Uterus (tissue), 4 donors: ENCODE measurements around the gene NOLC1. TPM values are rescaled to one million over a fixed set of nuclear protein-coding genes. Genes with fewer than 3 reads are reported as not detected.

Experiments used
- DNase-seq, 2 donors: peaks; one replicate each; pipeline ENCODE4 v3.0.0-alpha.2; 2019 to 2020
- H3K27ac ChIP-seq, 2 donors: fragments of 200-600 bp; sonication (generic); 1 replicate in 1 of 2; 2 replicates in 1 of 2; pipeline ENCODE4 v1.5.1; 2016 to 2018
- H3K27me3 ChIP-seq, 2 donors: fragments of 200-600 bp; sonication (generic); one replicate each; pipeline ENCODE4 v1.5.1; 2018 to 2019; ENCODE audit warnings: control low read depth in 1 of 2
- H3K36me3 ChIP-seq, 2 donors: fragments of 200-600 bp; sonication (generic); one replicate each; pipeline ENCODE4 v1.5.1; 2019; ENCODE audit warnings: control low read depth in 1 of 2
- H3K4me1 ChIP-seq, 2 donors: fragments of 200-600 bp; sonication (generic); one replicate each; pipeline ENCODE4 v1.5.1; 2018 to 2019; ENCODE audit warnings: control low read depth in 1 of 2
- H3K4me3 ChIP-seq, 2 donors: fragments of 200-600 bp; sonication (generic); 1 replicate in 1 of 2; 2 replicates in 1 of 2; pipeline ENCODE4 v1.5.1; 2018 to 2019; ENCODE audit warnings: mild to moderate bottlenecking in 1 of 2
- H3K9me3 ChIP-seq, 2 donors: fragments of 200-600 bp; sonication (generic); one replicate each; pipeline ENCODE4 v1.5.1; 2019; ENCODE audit warnings: control low read depth in 1 of 2
- POLR2A ChIP-seq, 2 donors: fragments of 450-650 bp; IDR thresholded peaks; one replicate each; pipeline ENCODE4 v1.6.1; 2016; ENCODE audit warnings: antibody characterized with exemption in 2 of 2, mild to moderate bottlenecking in 1 of 2, moderate library complexity in 1 of 2
- intact Hi-C: fragments of 100-400 bp; cut with DNase I; formaldehyde crosslinking; loops from one replicate; pipeline ENCODE4 v1.15.1; 2023; ENCODE audit warnings: low total_unique reads
- total RNA-seq, 4 donors: library from RNA; depleted of rRNA in 3 of 4; stranded (reverse); fragments of >200 nt in 3 of 4; gene quantifications; one replicate each; pipeline versions ENCODE4 v1.1.0 to v1.2.4, GENCODE V29; 2014 to 2023
- TF ChIP-seq, protein P1 (sequence below), 4 experiments: fragments of 200-600 bp in 2 of 4; fragments of 450-650 bp in 2 of 4; sonication (generic) in 2 of 4; IDR thresholded peaks; one replicate each; pipeline ENCODE4 v1.5.1; 2016 to 2019; ENCODE audit warnings: antibody characterized with exemption in 4 of 4, mild to moderate bottlenecking in 2 of 4, moderate library complexity in 1 of 4
- donor health status: DM: yes; HTN: yes; CAD: no.

Gene NOLC1
- total RNA-seq, 4 donors from 2014 or later: 15.4 to 54.0 (median 27.4) TPM

GRCh38 chr10:102146971-102147428 lies 5.2 kb upstream of the NOLC1 start:
- TF ChIP-seq POLR2A (IDR thresholded peaks at IDR 0.05): no peak
- TF ChIP-seq, protein P1, sequence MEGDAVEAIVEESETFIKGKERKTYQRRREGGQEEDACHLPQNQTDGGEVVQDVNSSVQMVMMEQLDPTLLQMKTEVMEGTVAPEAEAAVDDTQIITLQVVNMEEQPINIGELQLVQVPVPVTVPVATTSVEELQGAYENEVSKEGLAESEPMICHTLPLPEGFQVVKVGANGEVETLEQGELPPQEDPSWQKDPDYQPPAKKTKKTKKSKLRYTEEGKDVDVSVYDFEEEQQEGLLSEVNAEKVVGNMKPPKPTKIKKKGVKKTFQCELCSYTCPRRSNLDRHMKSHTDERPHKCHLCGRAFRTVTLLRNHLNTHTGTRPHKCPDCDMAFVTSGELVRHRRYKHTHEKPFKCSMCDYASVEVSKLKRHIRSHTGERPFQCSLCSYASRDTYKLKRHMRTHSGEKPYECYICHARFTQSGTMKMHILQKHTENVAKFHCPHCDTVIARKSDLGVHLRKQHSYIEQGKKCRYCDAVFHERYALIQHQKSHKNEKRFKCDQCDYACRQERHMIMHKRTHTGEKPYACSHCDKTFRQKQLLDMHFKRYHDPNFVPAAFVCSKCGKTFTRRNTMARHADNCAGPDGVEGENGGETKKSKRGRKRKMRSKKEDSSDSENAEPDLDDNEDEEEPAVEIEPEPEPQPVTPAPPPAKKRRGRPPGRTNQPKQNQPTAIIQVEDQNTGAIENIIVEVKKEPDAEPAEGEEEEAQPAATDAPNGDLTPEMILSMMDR (IDR thresholded peaks at IDR 0.05): no peak
- intact Hi-C loops: no loop called here
- Histone ChIP-seq H3K27me3 (no peaks in the 10 kb centered on the region), H3K36me3 (no peaks in the 10 kb centered on the region), H3K4me3 (no peak overlapping the region), H3K4me1 (no peaks in the 10 kb centered on the region), H3K9me3 (no peaks in the 10 kb centered on the region), H3K27ac (no peak overlapping the region)
- DNase-seq: no peak

DNA sequence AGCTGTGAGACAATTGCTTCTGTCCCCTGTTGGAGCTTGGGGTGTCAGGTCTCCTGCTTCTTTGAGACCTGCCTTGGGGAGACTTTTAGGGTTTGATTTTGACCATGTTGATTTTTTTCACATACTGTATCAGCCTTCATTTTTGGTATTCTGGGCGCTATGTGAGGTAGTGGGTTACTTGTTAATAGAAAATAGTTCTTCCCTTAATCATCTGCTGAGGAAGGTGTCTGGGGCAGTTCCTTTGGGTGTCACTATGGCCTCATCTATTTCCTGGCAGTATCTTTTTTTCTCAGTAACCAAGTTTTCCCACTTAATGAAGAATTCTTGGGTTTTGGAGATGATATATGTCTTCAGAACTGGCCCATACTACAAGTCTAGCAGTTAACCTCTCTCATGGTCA lies 4.6 kb upstream of the NOLC1 start:
- no peak overlapping the region for H3K4me3 ChIP-seq
- DNase-seq: no peak
- H3K9me3 ChIP-seq: no peaks in the 10 kb centered on the region
- no peaks in the 10 kb centered on the region for H3K4me1 ChIP-seq
- no peaks in the 10 kb centered on the region for H3K27me3 ChIP-seq
- no peaks in the 10 kb centered on the region for H3K36me3 ChIP-seq
- no peak overlapping the region for H3K27ac ChIP-seq
- intact Hi-C loops: no loop called here
- TF ChIP-seq POLR2A (IDR thresholded peaks at IDR 0.05): no peak
- TF ChIP-seq, protein P1 (IDR thresholded peaks at IDR 0.05): no peak

GRCh38 chr10:102148275-102148674 lies 3.9 kb upstream of the NOLC1 start:
- Histone ChIP-seq H3K4me3 (no peak overlapping the region), H3K36me3 (no peaks in the 10 kb centered on the region), H3K27me3 (no peaks in the 10 kb centered on the region), H3K9me3 (no peaks in the 10 kb centered on the region), H3K4me1 (peaks cover 0 to 4% of the 10 kb centered on the region in 2 donors), H3K27ac (no peak overlapping the region)
- no peak for DNase-seq
- TF ChIP-seq, protein P1 (IDR thresholded peaks at IDR 0.05): no peak
- no peak for TF ChIP-seq POLR2A (IDR thresholded peaks at IDR 0.05)
- intact Hi-C loops: no loop called here

DNA sequence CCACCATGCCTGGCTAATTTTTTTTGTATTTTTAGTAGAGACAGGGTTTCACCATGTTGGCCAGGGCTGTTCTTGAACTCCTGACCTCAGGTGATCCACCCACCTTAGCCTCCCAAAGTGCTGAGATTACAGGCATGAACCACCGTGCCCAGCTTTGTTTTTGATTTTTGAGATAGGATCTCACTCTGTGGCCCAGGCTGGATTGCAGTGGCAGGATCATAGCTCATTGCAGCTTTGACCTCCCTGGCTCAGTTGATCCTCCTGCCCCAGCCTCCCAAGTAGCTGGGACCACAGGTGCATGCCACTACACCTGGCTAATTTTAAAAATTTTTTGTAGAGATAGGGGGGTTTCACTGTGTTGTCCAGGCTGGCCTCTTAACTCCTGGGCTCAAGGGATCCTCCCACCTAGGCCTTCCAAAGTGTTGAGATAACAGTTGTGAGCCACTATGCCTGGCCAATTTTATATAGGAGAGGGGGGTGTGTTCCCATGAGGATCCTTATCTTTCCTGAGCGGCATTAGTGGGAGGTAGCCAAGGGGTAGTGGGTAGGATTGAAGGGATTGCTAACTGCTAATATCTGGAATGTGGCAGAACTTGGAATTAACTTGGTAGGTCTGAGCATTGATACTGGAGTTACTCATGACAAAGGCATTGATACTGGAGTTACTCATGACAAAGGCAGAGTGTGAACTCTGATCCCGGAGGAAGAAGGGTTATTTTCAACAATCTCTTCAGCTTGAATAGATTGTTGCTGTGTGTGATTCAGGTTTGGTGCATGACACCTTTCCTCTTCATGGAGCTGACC lies 1.0 kb upstream of the NOLC1 start:
- Histone ChIP-seq H3K27ac (peak overlapping the region; percentile 89), H3K27me3 (no peaks in the 10 kb centered on the region), H3K4me3 (peak overlapping the region; percentile 82 to 97), H3K36me3 (no peaks in the 10 kb centered on the region), H3K9me3 (no peaks in the 10 kb centered on the region), H3K4me1 (peaks cover 0 to 5% of the 10 kb centered on the region in 2 donors)
- no peak for TF ChIP-seq POLR2A (IDR thresholded peaks at IDR 0.05)
- TF ChIP-seq, protein P1 (IDR thresholded peaks at IDR 0.05): no peak
- no peak for DNase-seq
- intact Hi-C loops: no loop called here

DNA sequence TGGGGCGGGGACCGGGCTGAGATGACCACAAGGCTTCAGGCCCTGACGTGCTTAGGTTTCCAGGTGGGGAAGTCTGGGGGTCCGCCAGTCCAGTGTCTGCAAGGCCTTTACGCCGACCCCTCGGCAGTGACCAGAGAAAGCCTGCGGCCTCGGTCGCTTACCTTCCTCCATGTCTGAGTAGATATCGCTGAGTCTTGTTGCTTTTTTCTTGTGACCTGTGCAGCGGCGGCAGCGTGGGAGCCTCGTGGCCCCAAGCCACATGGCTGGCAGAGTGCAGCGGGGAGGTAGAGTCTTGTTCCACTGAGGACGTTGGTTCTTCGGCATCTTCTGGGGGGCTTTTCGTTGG lies 329 bp downstream of the NOLC1 start:
- H3K27me3 ChIP-seq: no peaks in the 10 kb centered on the region
- TF ChIP-seq, protein P1 (IDR thresholded peaks at IDR 0.05): no peak
- TF ChIP-seq POLR2A (IDR thresholded peaks at IDR 0.05): no peak
- intact Hi-C loops: no loop called here
- peaks cover 0 to 2% of the 10 kb centered on the region in 2 donors for H3K36me3 ChIP-seq
- DNase-seq: no peak
- H3K4me1 ChIP-seq: peaks cover 0 to 5% of the 10 kb centered on the region in 2 donors
- H3K27ac ChIP-seq: peak overlapping the region; percentile 89
- no peaks in the 10 kb centered on the region for H3K9me3 ChIP-seq
- H3K4me3 ChIP-seq: peak overlapping the region; percentile 82 to 97
